NCI-H2227 (cell line): ENCODE data around the gene PMP22.

Source experiments
- DNase-seq: peaks from one replicate; lab custom pipeline; 2025; ENCODE audit not compliant: unreplicated experiment; lab: John Stamatoyannopoulos, UW

PMP22 gene

DNA sequence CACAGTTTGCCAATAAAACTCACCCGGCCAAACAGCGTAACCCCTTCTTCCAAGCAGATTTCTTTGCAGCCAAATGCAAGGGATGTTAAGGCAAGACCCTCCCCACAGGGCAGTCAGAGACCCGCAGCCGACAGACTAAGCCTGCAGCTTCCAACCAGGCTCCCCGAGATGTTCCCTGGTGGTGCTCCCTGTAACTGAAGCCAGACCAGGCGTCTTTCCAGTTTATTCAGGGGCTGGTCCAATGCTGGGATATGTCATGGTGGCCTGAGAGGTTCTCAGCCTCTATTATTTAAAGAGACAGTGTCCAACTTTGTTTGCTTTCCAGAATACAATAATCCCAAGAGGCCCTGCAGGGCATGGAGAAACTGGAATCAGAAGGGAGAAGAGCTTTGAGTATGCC lies at the start of gene PMP22:
TSS of gene PMP22 (minus strand) at position 196 of the 400 bp plus-strand sequence. CDS start 4,599 bp downstream, outside the sequence.
- DNase-seq, result no peak

DNA sequence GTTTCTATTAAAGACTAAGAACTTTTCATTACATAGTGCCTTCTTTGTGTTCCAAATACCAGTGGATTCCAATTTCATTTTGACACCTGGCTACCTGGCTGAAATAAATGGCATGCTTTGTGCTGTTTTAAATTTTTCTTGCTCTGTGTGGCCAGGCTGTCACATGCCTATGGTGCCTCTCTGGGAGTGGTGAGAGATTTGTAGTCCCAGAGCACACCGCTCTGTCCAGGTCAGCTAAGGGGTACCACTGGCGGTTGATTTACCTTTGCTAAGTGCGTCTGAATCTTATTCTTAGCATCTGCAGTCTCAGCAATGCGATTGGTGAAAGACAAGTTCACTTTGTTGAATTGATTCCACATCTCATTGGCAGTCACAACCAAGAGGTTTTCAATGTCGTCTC lies 46.9 kb upstream of the PMP22 start:
- DNase-seq, result no peak

DNA sequence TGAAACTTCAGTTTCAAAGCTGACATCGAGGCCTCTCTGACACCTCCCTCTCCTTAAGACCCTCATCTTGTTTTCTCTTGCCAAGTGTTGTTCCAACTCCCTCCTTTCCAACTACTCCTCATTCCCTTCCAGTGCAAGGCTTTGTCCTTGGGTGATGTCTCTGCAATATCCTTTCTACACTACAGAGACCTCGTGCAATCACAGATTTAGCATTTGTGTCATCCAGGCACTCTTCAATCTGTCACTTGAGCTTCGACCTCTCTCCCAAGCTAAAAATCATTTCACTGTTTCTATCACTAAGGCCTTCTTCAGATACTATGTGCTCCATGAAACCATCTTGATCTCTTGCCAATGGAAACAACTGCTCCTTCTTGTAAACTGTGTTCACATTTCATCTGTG lies 44.7 kb upstream of the PMP22 start:
- DNase-seq, result no peak

DNA sequence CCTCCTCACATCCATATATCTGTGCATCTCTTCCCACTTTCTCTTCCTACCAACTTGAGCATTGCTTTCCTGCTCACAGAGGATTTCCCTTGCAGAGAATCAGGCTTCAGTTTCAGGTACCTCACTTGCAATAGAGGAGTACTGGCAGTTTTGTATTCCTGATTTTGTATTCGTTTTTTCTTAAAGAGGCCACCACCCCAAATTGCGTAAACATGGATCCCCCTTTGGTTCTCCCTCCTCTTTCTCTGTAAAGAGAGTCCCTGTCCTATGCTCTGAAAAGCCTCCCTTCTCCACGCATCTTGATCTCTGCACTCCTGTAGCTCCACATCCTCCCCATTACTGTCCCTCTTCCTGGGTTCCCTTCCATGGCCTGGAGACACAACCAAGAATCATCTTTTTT lies 44.1 kb upstream of the PMP22 start:
- DNase-seq, result no peak

DNA sequence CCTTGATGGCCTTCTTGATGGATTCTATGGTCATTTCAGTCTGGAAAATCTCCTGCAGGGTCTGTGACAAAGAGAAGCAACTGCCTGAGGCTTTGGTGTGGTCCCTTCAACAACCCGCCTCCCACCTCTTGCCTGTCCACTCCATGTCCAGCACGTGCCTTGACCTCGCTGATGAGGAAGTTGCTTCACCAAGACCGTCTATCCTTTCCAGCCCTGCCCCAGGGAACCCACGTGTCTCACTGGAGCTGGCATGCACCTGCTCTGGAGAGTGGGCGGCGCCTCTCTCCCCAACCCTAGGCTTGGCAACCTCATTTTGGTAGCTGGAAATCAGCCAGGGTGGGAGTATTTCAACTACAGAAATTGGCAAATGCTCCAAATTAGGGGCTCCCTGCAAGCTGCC lies 43.6 kb upstream of the PMP22 start:
- no peak for DNase-seq

DNA sequence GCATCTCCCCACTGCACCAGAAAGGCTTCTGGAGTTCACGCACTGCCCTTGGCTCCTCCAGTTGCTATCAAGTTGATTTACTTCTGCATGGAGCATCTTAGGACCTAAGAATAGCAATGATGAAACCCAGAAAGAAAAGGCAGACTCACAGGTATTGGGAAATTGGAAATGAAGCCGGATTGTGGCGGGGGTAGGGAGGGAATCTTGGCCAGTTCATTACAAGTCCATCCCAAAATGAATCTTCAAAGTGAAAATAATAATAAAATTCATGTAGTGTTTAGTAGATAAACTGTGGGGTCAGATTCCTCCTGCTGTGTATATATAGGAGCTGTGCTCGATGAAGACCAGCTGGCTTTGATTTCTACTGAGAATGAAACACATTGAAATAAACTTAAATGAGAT lies 42.6 kb upstream of the PMP22 start:
- no peak for DNase-seq

DNA sequence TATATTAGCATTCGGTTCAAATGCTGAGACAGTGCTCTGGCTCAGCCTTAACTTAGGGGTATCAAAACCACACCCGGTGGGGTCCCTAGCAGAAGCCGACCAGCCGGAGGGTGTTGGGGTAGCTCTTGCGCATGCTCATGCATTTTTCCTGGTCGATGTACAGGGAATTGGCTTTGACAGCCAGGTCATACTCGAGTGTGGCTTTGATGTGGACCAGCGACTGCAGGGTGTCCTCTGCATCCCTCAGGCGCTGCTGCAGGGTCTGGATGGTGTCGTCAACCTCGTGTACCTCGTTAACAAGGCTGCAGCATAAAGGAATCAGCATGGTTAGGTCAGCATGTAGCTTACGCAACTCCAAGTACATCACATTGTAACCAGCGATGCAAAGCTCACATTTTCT lies 38.7 kb upstream of the PMP22 start:
- DNase-seq, result no peak

DNA sequence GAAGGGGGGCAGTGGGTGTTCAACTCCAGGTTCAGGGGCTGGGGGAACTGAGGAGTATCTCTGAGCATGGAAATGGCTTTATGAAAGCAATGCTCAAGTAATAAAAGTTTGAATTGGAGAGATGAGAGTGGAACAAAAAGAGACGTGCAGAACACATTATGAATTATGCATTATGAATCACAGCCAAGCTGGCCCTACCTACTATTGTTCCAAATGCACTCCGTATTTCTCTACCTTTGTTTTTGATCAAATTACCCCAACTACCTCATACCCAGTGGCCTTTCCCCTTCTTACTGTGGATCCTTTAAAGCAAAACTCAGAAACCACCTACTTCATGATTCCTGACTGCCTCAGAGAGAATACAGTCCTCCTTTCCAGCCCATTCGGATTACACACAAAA lies 38.1 kb upstream of the PMP22 start:
- no peak for DNase-seq

DNA sequence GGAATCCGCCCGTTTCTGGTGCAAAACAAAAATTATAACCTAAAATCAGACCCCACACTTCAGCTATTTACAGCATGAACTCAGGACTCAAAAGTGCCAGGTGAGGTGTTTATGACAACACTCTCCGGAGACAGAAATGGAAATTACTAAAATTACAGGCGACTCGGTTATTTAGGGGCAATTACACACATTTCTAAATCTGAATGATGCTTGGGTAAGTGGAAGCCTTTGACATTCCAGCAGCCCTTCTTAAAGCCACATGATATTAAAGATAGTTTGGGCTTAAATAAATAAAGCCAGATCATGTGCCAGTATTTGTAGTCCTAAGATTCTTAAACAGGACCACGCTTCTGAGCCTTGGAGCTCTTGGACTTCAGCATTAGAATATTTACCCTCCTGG lies 36.7 kb upstream of the PMP22 start:
- DNase-seq, result no peak

DNA sequence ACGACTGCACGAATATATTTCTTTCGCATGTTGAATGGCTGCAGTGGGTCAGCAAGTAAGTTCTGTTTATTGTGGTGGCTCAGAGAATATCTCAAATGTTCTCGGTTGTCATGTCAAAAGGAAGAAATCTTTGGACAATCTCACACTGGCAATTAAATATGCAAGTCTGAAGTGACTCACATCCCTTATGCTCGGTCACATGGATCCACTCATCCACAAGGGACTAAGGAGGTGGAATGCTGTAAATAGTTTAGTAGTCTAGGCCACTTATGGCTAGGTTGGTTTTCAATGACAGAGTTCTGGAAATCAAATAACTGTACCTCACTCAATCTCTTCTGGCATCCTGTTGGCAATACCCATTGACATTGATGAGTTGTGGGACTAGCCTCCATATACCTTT lies 33.0 kb upstream of the PMP22 start:
- no peak for DNase-seq

DNA sequence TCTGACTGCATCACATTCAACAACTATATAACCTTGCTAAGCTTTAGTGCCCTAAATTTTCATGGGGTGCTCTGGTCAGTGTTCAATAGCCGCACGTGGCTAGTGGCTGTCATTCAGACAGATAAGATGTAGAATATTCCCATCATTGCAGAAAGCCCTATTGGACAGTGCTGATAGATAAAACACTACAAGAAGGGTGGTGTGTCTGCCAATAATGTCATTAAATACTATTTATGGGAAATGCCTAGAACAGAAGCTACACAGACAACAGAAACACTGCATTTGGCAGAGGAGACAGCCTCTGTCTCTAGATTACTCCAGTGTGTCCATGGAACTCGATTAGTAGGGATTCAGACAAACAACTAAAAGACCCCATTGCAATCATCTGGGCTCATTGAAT lies 28.4 kb upstream of the PMP22 start:
- no peak for DNase-seq

DNA sequence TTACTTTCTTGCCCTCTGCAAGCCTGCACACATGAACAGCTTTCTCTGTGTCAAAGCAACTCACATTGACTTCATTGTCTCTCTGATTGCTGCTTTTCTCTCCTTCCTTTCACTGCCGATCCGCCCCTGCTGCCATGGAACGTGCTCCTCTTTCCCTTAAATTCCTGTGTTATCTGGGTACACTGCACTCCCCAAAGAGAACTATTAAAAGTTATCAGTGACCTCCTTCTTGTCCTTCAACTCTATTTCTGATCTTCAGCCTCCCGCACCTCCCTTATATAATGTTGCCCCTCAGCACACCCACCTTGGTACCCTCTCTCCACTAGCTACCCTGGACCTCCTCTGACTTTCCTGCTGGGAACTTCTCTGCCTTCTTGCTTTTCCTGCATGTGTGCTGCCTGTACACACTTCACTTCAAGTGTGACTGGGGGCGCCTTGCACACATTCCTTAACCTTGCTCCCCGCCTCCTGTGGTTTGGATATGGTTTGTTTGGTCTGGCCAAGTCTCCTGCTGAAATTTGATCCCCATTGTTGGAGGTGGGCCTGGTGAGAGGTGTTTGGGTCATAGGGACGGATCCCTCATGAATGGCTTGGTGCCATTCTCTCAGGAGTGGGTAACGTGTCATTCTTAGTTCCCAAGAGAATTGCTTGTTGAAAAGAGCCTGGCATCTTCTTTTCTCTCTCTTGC lies 26.7 kb upstream of the PMP22 start:
- DNase-seq, result no peak

DNA sequence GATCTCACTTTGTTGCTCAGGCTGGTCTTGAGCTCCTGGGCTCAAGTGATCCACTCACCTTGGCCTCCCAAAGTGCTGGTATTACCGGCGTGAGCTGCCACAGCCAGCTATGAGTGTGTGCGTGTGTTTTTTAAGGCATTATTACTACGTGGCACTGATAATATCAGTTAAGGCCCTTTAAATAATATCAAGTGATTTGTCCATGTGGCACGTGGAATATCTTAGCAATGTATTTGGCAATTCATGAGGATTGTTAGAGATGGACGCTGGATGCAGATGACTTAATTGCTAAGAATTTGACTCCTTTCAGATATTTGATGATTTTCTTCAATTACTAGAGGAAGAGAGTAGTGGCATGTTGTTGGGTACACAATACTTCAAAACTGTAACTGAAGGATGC lies 25.5 kb upstream of the PMP22 start:
- no peak for DNase-seq

DNA sequence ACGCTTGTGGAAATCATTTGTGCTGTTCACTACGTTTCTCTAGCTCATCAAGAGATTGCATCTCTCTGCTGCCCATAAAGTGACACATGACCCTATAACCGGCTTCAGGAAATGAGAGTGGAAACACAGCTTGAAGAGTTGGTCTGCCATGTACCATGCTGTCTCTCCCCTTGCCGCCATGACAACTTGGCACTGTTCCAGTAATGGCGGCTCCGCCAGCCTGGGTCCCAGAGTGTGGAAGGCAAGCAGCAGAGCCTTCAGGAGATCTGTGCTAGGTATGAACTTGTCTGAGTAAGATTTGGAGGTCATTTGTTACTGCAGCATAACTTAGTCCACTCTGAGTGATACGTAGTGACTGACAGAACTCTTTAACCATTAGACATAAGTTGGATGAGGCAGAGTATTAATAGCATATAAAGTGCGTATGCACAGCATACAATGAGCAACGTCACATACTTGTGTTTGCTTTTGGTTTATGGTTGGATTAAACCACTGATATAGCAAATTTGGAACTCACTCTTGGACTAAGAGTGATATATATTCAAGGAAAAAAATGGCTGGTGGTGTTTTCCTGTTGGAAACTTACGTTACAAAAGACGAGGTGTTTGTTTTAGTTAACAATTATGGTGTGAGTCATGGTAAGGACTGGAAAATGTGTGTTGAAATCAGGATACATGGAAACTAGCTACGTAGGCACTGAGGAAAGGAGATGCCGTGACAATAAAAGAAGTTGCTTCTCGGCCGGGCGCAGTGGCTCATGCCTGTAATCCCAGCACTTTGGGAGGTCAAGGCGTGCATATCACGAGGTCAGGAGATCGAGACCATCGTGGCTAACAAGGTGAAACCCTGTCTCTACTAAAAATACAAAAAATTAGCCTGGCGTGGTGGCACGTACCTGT lies 24.4 kb upstream of the PMP22 start:
- DNase-seq, result no peak

DNA sequence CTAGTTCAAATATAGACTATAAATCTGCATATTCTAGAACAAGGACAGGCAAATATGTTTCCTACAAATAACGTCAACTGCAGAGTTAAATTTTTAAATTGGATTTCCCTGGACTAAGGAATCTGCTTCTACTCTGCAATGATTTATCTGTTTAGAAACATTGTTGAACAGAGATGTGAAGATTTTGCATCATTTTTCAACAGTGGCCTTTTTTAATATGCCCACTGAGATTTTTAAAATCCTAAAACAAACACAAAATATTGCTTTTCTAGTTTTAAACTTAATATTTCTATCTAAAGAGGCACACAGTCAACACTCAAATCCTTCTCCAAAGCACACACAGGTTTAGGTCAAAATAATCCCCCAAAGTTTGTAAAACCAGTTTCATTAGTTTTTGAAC lies 23.7 kb upstream of the PMP22 start:
- no peak for DNase-seq

DNA sequence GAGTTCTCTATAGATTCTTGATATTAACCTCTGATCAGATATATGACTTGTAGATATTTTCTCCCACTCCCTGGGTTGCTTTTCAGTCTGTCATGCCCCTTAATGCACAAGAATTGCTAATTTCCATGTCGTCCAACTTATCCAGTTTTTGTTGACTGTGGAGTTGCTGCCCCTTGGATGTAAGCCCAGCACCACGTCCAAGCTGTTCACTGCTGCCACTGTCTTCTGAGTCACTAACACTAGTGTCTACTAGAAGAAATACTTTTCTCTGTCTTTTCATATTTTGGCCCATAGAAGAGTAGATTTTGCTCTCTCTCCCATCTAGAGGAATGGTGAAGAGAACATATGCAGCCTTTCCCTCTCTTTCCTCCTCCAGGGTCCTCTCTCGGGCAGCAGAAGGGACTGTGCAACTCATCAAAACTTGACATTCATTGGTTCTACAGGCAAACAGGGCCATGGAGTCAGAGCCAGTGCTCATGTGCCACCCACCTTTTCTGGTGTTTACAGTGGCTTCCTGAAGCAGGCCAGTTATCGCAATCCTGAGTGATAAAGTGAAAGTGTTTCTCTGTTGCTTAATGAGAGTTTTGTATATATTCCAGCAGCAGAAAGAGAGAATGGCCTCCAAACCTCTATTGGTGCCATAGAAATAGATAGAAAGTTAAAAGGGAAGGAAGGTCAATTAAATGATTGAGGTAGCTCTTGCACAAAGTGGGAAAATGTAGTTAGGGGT lies 22.6 kb upstream of the PMP22 start:
- no peak for DNase-seq

DNA sequence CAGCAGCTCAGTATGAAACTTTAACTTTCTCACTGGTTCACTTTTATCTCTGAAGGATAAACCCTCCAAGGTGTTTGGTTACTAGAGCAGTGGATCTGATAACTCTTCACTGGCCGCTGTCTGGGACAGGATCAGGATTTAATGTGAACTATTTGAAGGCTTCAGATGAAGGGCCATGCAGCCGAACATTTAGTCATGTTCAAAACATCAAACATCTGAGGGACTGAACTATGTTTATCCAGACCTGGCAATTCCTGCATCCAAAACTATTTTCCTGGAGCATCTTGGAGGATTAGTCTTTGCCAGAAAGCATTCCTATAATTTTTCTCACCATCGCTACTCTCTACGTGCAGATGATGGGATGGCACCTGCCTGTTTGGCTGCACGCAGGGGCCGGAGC lies 20.3 kb upstream of the PMP22 start:
- DNase-seq, result no peak

DNA sequence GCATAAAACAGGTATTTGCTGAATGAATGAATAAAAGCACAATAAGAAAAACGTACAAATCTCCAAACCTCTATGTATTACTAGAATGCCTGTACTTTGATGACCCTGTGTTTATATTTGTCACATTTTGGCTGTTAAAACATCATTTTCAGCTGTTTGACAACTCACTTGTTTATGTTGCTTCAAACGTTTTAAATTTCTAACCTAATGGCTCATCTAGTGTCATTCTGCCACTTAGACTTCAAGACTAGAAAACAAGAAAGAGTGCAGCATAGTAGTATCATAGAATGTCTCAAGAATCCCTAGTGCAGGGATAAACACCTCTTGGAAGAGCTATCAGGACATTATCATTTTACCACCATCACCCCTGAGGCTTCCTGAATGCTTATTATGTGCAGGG lies 19.4 kb upstream of the PMP22 start:
- DNase-seq, result no peak

DNA sequence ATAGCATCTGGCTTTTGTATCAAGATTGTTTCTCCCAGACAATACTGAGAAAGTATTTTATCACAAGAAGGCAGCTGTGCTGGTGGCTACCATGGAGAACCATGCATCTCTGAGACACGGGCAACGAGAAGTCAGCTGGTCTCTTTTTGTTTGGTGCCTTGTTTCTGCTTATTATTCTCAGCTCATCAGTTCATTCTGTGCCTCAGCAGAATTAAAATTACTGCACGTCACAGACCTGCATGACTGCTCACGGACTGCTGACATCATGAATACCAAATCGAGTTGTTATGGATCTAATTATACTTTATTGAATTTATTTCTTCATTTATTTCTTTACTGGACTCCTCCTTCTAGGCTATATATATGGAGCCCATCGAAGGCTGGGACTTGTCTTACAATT lies 19.0 kb upstream of the PMP22 start:
- no peak for DNase-seq

DNA sequence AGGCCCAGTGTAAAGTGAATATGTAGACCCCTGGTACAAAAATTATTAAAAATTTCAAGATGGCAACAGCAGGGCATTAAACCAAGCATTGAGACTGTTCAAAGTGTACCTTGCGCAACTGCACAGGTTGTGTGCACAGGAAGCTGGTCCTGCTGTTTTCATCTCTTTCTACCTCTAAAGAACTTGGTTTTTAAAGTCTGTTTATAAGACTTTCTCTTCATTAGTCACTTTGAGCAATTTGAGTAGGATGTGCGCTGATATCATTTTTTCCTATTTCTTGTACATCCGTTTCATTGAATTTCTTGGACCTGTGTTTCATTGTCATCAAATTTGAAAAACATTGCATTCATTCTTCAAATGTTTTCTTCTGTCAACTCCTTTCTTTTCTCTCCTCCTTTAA lies 16.8 kb upstream of the PMP22 start:
- DNase-seq, result no peak

DNA sequence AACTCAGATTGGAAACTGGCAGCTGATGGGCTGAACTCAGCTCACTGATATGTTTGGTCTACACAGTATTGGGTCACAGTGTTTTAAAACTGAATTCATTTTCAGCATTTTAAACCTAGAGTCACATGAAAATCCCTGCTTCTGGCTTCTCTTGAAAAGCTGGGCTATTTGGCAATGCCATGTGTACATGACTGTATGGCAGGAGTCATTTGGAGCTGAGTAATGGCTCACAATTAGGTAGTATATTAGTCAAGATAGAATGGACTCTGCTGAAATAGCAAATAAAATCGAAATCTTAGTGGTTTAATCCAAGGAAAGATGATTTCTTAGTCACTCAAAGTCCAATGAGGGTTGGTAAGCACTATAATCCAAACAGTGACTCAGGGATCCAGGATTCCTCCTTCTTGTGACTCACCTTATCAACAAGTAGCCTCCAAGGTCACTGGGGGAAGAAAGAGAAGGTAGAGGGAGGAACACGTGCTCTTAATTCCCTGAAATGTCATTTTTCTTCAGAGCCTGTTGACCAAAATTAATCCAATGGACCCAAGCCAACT lies 13.9 kb upstream of the PMP22 start:
- no peak for DNase-seq

DNA sequence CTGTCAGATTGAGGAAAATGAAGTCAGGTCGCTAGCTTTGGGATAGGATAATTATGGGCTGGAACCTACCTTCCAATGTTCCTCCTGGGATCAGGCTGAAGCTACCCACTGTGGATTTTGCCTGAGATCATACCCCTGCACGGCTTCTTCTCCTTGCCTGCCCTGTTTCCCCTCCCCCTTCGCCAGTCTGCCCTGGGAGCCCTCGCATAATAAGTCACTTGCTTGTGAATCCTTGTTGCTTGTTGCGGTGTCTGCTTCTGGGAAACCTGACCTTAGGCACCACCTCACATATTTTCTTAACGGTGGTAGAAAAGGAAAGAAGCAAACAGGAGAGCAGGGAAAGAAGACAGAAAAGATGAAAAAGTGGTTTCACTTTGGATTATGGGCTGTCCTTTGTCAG lies 13.3 kb upstream of the PMP22 start:
- no peak for DNase-seq
